Measurements from ENCODE around the gene KCTD4. TPM values are rescaled to one million over a fixed set of nuclear protein-coding genes. Genes with fewer than 3 reads are reported as not detected.
"Not testable (repeated sequence)": the region's sequence is repeated elsewhere in the genome, so short reads cannot be mapped to it uniquely, and the experiment has no call there.

The KCTD4 gene
- total RNA-seq, 6 experiments from 2014 or later: 0.73 to 4.5 (median 1.1) TPM

DNA sequence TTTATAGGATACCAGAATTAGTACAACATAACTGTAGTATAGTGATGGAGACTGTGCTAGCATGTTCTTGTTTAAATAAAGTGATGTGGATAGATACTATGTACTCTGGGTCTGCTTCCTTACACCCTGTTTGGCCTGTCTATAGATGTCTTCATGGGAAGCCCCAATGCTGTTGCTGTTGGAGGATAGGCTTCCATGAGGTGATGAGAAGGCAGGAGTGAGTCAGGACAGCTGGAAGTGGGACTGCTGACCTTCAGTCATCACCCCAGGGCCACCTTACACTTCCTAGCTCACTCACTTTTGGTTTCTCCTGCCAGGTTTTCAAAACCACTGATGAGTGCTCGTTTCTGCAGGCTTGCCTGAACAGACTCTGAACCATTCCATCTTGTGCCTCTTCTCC, 4.2 kb downstream of the KCTD4 start:
- Mint-ChIP-seq H3K4me3 (peak overlapping the region; percentile 16; the same call in 1 of the 2 replicates), H3K4me1 (ENCODE audit: low read depth) (peaks cover 89% of the 10 kb centered on the region), H3K9me3 (no peaks in the 10 kb centered on the region), H3K36me3 (ENCODE audit: low read depth) (peaks cover 31% of the 10 kb centered on the region), H3K27me3 (ENCODE audit: insufficient read depth) (no peaks in the 10 kb centered on the region), H3K27ac (peak overlapping the region; percentile 52)
- peak; percentile 43 for DNase-seq
- TF ChIP-seq, protein P1, sequence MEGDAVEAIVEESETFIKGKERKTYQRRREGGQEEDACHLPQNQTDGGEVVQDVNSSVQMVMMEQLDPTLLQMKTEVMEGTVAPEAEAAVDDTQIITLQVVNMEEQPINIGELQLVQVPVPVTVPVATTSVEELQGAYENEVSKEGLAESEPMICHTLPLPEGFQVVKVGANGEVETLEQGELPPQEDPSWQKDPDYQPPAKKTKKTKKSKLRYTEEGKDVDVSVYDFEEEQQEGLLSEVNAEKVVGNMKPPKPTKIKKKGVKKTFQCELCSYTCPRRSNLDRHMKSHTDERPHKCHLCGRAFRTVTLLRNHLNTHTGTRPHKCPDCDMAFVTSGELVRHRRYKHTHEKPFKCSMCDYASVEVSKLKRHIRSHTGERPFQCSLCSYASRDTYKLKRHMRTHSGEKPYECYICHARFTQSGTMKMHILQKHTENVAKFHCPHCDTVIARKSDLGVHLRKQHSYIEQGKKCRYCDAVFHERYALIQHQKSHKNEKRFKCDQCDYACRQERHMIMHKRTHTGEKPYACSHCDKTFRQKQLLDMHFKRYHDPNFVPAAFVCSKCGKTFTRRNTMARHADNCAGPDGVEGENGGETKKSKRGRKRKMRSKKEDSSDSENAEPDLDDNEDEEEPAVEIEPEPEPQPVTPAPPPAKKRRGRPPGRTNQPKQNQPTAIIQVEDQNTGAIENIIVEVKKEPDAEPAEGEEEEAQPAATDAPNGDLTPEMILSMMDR (IDR thresholded peaks at IDR 0.05): no peak

DNA sequence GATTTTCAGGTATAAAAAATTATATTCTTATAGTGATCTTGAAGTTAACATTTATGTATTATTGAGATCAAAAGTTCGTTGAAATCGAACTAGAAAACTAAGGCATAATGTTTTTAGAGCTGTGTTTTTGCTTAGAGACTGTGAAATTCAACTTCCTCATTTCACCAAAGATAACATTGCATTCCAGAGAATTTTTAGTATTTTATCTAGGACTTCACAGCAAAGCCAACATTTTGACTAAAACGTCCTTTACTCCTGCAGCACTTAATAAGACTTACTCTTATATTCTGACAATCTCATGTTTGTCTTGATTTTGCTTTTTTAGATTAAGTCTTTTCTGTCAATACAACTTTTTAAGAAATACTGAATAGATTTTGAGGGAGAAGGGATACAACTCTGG, 4.7 kb downstream of the KCTD4 start:
- DNase-seq: no peak
- H3K27ac Mint-ChIP-seq: peak overlapping the region; percentile 52; the same call in 1 of the 2 replicates
- H3K4me3 Mint-ChIP-seq: peak overlapping the region; percentile 18

DNA sequence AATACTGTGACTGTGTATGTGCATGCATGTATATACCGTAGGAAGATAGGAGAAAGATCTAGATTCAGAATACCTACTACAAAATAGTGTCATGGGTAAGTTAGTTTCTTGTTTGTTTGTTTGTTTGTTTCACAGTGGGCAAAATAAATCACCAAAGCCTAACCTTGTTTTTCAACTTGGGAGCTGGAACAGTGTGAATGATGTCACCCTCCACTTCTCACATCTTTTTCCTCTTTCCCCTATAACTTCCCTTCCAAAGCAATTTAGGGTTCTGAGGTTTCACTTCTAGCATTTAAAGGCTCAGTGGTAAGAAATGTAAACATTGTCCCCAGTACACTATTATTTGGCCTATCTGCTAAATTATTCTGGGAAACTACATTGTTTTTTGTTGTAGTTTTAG, 5.4 kb downstream of the KCTD4 start:
- Mint-ChIP-seq H3K27me3 (ENCODE audit: insufficient read depth) (no peaks in the 10 kb centered on the region), H3K4me1 (ENCODE audit: low read depth) (peaks cover 81% of the 10 kb centered on the region), H3K36me3 (ENCODE audit: low read depth) (peaks cover 27% of the 10 kb centered on the region), H3K4me3 (peak overlapping the region; percentile 34; the same call in 1 of the 2 replicates), H3K27ac (peak overlapping the region; percentile 41), H3K9me3 (no peaks in the 10 kb centered on the region)
- DNase-seq: no peak
- TF ChIP-seq, protein P1 (IDR thresholded peaks at IDR 0.05): no peak

More for the DNA sequence above, 4.7 kb downstream of the KCTD4 start:
- H3K9me3 Mint-ChIP-seq: no peaks in the 10 kb centered on the region
- TF ChIP-seq, protein P1 (IDR thresholded peaks at IDR 0.05): no peak
- no peaks in the 10 kb centered on the region for H3K27me3 Mint-ChIP-seq (ENCODE audit: insufficient read depth)
- peaks cover 27% of the 10 kb centered on the region for H3K36me3 Mint-ChIP-seq (ENCODE audit: low read depth)
- H3K4me1 Mint-ChIP-seq (ENCODE audit: low read depth): peaks cover 85% of the 10 kb centered on the region

DNA sequence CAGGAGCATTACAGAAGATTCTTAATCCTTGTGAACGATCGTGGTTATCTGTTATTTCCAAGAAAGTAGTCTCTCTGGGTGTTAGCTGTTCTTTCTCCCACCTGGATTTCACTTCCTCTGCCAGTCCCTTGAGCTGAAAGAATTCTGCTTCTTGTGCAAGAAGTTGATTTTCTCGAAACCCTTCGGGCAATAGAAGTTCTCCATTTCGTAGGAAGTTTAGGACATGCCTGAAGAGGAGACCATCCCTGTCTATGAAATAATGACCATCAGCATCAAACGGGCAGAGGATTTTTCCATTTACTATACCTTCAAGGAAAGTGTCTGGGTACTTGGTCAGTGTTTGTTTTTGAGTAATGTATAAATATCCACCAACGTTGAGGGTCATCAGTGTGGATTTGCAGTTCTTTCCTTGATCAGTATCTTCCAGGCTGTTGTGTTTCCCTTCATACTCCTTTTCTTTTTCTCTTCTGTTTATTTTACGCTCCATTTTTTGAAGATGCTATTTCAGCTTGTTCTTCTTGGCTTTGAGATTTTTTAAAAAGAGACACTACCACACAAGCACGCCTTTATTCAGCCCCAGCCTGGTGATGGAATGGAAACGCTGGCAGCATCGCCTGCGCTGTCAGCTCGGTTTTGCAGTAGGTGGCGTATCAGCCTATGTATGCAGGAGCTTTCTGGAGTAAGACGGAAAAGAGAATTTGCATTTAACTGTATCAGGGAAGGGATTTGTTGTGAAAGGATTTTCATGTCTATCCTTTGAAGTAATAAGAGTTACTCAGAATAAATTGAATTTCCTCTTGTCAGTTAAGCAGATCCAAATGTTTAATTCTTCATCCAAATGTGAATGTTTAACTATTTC, 6.5 kb downstream of the KCTD4 start:
- no peak for DNase-seq
- no peaks in the 10 kb centered on the region; the same call in 1 of the 2 replicates for H3K27me3 Mint-ChIP-seq (ENCODE audit: insufficient read depth)
- no peaks in the 10 kb centered on the region for H3K9me3 Mint-ChIP-seq
- no peak overlapping the region for H3K4me3 Mint-ChIP-seq
- H3K4me1 Mint-ChIP-seq (ENCODE audit: low read depth): peaks cover 81% of the 10 kb centered on the region
- TF ChIP-seq, protein P1 (IDR thresholded peaks at IDR 0.05): peak; percentile 42; the same call in 1 of the 2 replicates
- peaks cover 29% of the 10 kb centered on the region for H3K36me3 Mint-ChIP-seq (ENCODE audit: low read depth)
- no peak overlapping the region for H3K27ac Mint-ChIP-seq

DNA sequence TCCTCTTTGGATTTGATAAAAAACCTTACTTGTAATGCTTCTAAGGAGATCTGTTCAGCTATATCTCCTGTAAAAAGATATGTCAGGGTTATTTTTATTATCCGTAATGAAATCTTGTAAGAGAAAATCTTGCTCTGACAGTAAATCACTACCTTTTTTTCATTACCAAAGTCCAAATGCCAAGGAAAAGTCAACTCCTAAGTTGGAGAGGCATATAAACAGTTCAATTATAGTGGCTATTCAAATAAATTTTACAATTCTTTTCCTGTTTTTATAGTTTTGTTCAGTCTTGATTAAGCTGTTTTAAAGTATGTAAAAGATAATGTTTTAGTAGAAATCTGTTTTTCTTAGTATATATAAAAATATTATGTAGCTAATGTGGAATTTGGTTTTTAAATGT, 9.0 kb downstream of the KCTD4 start:
- Mint-ChIP-seq H3K4me3 (no peak overlapping the region), H3K9me3 (peaks cover 5% of the 10 kb centered on the region), H3K36me3 (ENCODE audit: low read depth) (peaks cover 26% of the 10 kb centered on the region), H3K4me1 (ENCODE audit: low read depth) (peaks cover 69% of the 10 kb centered on the region), H3K27me3 (ENCODE audit: insufficient read depth) (no peaks in the 10 kb centered on the region; the same call in 1 of the 2 replicates), H3K27ac (no peak overlapping the region)
- TF ChIP-seq, protein P1 (IDR thresholded peaks at IDR 0.05): no peak
- no peak for DNase-seq

DNA sequence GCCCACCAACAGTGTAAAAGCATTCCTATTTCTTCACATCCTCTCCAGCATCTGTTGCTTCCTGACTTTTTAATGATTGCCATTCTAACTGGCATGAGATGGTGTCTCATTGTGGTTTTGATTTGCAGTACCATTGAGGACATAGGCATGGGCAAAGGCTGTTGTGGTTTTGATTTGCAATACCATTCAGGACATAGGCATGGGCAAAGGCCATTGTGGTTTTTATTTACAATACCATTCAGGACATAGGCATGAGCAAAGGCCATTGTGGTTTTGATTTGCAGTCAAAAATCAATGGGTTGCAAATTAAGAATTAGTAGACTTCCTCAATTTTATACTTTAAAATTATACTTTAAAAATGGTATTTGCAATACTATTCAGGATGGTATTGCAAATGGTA, 11.3 kb downstream of the KCTD4 start:
- peak; percentile 87 for DNase-seq
- H3K27me3 Mint-ChIP-seq (ENCODE audit: insufficient read depth); H3K4me3 Mint-ChIP-seq; H3K9me3 Mint-ChIP-seq: not testable (repeated sequence)
- peak overlapping the region; percentile 80 for H3K27ac Mint-ChIP-seq
- peaks cover 45% of the 10 kb centered on the region for H3K4me1 Mint-ChIP-seq (ENCODE audit: low read depth)
- H3K36me3 Mint-ChIP-seq (ENCODE audit: low read depth): peaks cover 25% of the 10 kb centered on the region

DNA sequence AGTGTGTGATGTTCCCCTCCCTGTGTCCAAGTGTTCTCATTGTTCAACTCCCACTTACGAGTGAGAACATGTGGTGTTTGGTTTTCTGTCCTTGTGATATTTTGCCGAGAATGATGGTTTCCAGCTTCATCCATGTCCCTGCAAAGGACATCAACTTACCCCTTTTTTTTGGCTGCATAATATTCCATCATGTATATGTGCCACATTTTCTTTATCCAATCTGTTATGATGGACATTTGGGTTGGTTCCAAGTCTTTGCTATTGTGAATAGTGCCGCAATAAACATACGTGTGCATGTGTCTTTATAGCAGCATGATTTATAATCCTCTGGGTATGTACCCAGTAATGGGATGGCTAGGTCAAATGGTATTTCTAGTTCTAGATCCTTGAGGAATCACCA, 11.8 kb downstream of the KCTD4 start:
- H3K36me3 Mint-ChIP-seq (ENCODE audit: low read depth): peaks cover 24% of the 10 kb centered on the region
- H3K9me3 Mint-ChIP-seq; DNase-seq; H3K27me3 Mint-ChIP-seq (ENCODE audit: insufficient read depth); H3K4me3 Mint-ChIP-seq: not testable (repeated sequence)
- H3K27ac Mint-ChIP-seq: peak overlapping the region; percentile 80
- peaks cover 41% of the 10 kb centered on the region for H3K4me1 Mint-ChIP-seq (ENCODE audit: low read depth)

Measured in HFFc6 (cell line).